ENCODE measurements around the gene TP63. TPM values are rescaled to one million over a fixed set of nuclear protein-coding genes. Genes with fewer than 3 reads are reported as not detected.
"Not testable (repeated sequence)": the region's sequence is repeated elsewhere in the genome, so short reads cannot be mapped to it uniquely, and the experiment has no call there.

The TP63 gene
- total RNA-seq, 6 experiments from 2014 or later, result 0.06 to 0.55 (median 0.15) TPM; not detected in 3

- no peak for ATAC-seq
- WGBS (ENCODE audit: insufficient coverage, low coverage, low lambda C conversion rate, missing lambda C conversion rate), result 50% methylated on average over 1 of the region's 1 CpG
- intact Hi-C loops (cut with DNase I), result no loop called here
- TF ChIP-seq CTCF (IDR thresholded peaks at IDR 0.05), result no peak
- no peak for TF ChIP-seq POLR2A (IDR thresholded peaks at IDR 0.05)
- H3K4me3 ChIP-seq, result no peak overlapping the region
- H3K27me3 ChIP-seq, result no peaks in the 10 kb centered on the region
- H3K9me3 ChIP-seq, result peaks cover 0 to 7% (median 0%) of the 10 kb centered on the region in 4 donors
- no peaks in the 10 kb centered on the region for H3K36me3 ChIP-seq
- no peak overlapping the region for H3K27ac ChIP-seq
- no peak for DNase-seq
- no peaks in the 10 kb centered on the region for H3K4me1 ChIP-seq
Observed at GRCh38 chr3:189659571-189659970, 28.4 kb downstream of the TP63 start.

- H3K27me3 ChIP-seq, result no peaks in the 10 kb centered on the region
- no peaks in the 10 kb centered on the region for H3K4me1 ChIP-seq
- H3K9me3 ChIP-seq, result no peaks in the 10 kb centered on the region
- no peak overlapping the region for H3K27ac ChIP-seq
- TF ChIP-seq CTCF (IDR thresholded peaks at IDR 0.05), result no peak
- DNase-seq, result no peak
- ATAC-seq, result peak in 1 of 4 donors; percentile 35
- WGBS (ENCODE audit: insufficient coverage, low coverage, low lambda C conversion rate, missing lambda C conversion rate), result 57% methylated on average over 1 of the region's 1 CpG
- H3K4me3 ChIP-seq, result no peak overlapping the region
- intact Hi-C loops (cut with DNase I), result no loop called here
- H3K36me3 ChIP-seq, result no peaks in the 10 kb centered on the region
Observed at GRCh38 chr3:189664311-189664710, 33.1 kb downstream of the TP63 start.

GRCh38 chr3:189672346-189672745 lies 41.2 kb downstream of the TP63 start:
- WGBS (ENCODE audit: insufficient coverage, low coverage, low lambda C conversion rate, missing lambda C conversion rate), result 93% methylated on average over 3 of the region's 3 CpGs
- intact Hi-C loops (cut with DNase I); H3K27ac ChIP-seq; H3K36me3 ChIP-seq; ATAC-seq; H3K27me3 ChIP-seq; H3K4me1 ChIP-seq; H3K4me3 ChIP-seq; DNase-seq; H3K9me3 ChIP-seq: not testable (repeated sequence)

- DNase-seq (no peak), ATAC-seq (no peak)
- H3K9me3 ChIP-seq, result no peaks in the 10 kb centered on the region
- no peak for TF ChIP-seq POLR2A (IDR thresholded peaks at IDR 0.05)
- no peak for TF ChIP-seq CTCF (IDR thresholded peaks at IDR 0.05)
- WGBS (ENCODE audit: insufficient coverage, low coverage, low lambda C conversion rate, missing lambda C conversion rate), result 86% methylated on average over 2 of the region's 2 CpGs
- H3K27ac ChIP-seq, result no peak overlapping the region
- H3K4me1 ChIP-seq, result peaks cover 0 to 4% (median 2%) of the 10 kb centered on the region in 4 donors
- no peaks in the 10 kb centered on the region for H3K36me3 ChIP-seq
- intact Hi-C loops (cut with DNase I), result no loop called here
- H3K4me3 ChIP-seq, result no peak overlapping the region
- no peaks in the 10 kb centered on the region for H3K27me3 ChIP-seq
Observed at GRCh38 chr3:189673535-189673934, 42.3 kb downstream of the TP63 start.

- intact Hi-C loops (cut with DNase I), result no loop called here
- no peak for TF ChIP-seq POLR2A (IDR thresholded peaks at IDR 0.05)
- Histone ChIP-seq H3K4me3 (no peak overlapping the region), H3K9me3 (no peaks in the 10 kb centered on the region), H3K36me3 (no peaks in the 10 kb centered on the region), H3K4me1 (peaks cover 0 to 4% (median 2%) of the 10 kb centered on the region in 4 donors), H3K27ac (peak overlapping the region in 1 of 3 donors; percentile 11), H3K27me3 (no peaks in the 10 kb centered on the region)
- DNase-seq (no peak), ATAC-seq (peak; percentile 72 to 81 (median 76))
- 39% methylated on average over 6 of the region's 6 CpGs for WGBS (ENCODE audit: insufficient coverage, low coverage, low lambda C conversion rate, missing lambda C conversion rate)
Observed at GRCh38 chr3:189674249-189674913, 43.2 kb downstream of the TP63 start.
